MM.1S (cell line): ENCODE results near the gene ASPDH.

ENCODE experiments used
- EZH2 ChIP-seq: fragments of 300-600 bp; sonication (generic); optimal IDR thresholded peaks from 2 replicates; pipeline ENCODE3; 2017; ENCODE audit warnings: low read depth, mild to moderate bottlenecking, antibody characterized with exemption, low read length, mixed read lengths
- TF ChIP-seq, protein P1 (sequence below): fragments of 300-600 bp; sonication (generic); IDR thresholded peaks from 2 replicates; pipeline ENCODE4 v1.5.1; 2016; ENCODE audit warnings: antibody characterized with exemption, low read length, mixed read lengths

DNA sequence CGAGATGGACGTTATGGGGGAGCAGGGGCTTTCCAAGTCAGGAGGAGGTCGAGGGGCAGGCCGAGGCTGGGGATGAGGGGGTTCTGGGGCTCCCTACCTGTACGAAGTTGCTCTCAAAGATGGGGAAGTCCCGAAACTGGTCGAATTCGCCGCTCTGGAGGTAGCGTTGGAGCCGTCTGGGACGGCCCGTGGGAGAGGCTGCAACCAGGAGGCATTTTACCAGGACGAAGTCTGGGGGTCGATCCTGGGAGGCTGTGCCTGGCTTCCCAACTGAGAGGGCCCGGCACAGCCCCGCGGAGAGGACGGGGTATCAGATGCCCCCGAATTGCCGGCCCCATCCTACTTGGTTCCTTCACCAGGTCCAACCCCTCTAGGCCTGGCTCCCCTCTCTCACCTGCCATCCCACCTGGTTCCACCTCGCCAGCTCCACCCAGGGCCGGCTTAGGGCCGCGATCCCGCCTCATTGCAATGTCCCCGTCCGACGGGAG, 37.9 kb downstream of the ASPDH start:
- TF ChIP-seq, protein P1, sequence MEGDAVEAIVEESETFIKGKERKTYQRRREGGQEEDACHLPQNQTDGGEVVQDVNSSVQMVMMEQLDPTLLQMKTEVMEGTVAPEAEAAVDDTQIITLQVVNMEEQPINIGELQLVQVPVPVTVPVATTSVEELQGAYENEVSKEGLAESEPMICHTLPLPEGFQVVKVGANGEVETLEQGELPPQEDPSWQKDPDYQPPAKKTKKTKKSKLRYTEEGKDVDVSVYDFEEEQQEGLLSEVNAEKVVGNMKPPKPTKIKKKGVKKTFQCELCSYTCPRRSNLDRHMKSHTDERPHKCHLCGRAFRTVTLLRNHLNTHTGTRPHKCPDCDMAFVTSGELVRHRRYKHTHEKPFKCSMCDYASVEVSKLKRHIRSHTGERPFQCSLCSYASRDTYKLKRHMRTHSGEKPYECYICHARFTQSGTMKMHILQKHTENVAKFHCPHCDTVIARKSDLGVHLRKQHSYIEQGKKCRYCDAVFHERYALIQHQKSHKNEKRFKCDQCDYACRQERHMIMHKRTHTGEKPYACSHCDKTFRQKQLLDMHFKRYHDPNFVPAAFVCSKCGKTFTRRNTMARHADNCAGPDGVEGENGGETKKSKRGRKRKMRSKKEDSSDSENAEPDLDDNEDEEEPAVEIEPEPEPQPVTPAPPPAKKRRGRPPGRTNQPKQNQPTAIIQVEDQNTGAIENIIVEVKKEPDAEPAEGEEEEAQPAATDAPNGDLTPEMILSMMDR: no peak
- no peak for TF ChIP-seq EZH2
